K562 (cell line): ENCODE data around the gene PI4KA. TPM values are rescaled to one million over a fixed set of nuclear protein-coding genes. Genes with fewer than 3 reads are reported as not detected.

Experiments
- ARID3B ChIP-seq: fragments of 250-450 bp; sonication (Bioruptor Pico); IDR thresholded peaks from 2 replicates; pipeline ENCODE4 v1.4.0; 2020; ENCODE audit warnings: borderline replicate concordance
- CEBPB ChIP-seq: fragments of 450-650 bp; IDR thresholded peaks from 2 replicates; pipeline ENCODE4 v1.6.1; 2016; ENCODE audit warnings: missing genetic modification characterization, missing compliant biosample characterization
- CUX1 ChIP-seq: fragments of 200-800 bp; sonication (Bioruptor generic); IDR thresholded peaks from 2 replicates; pipeline ENCODE4 v1.6.1; 2016; ENCODE audit warnings: missing genetic modification characterization, missing compliant biosample characterization
- ELK3 ChIP-seq: fragments of 450-650 bp; formaldehyde crosslinking; IDR thresholded peaks from 2 replicates; pipeline ENCODE4 v1.4.0; 2020; ENCODE audit warnings: mild to moderate bottlenecking
- ID3 ChIP-seq, 2 experiments: fragments of 250-450 bp in 1 of 2; fragments of 450-650 bp in 1 of 2; sonication (Bioruptor Pico) in 1 of 2; IDR thresholded peaks; 2 replicates each; pipeline versions ENCODE4 v1.6.1 to v1.8.0; 2016 to 2021; ENCODE audit warnings: mild to moderate bottlenecking in 2 of 2, moderate library complexity in 2 of 2, missing compliant biosample characterization in 1 of 2, missing genetic modification characterization in 1 of 2
- MCM7 ChIP-seq, 2 experiments: fragments of 450-650 bp; IDR thresholded peaks; 2 replicates each; pipeline ENCODE4 v1.6.1; 2016 to 2018
- PKNOX1 ChIP-seq: fragments of 450-650 bp; IDR thresholded peaks from 2 replicates; pipeline ENCODE4 v1.6.1; 2016
- POLR2A ChIP-seq: fragments of 450-650 bp; conservative IDR thresholded peaks from 2 replicates; pipeline ENCODE4 v1.6.1; 2016
- PREB ChIP-seq: sonication (generic); formaldehyde crosslinking; IDR thresholded peaks from 2 replicates; pipeline ENCODE4 v1.8.1; 2023; ENCODE audit warnings: mild to moderate bottlenecking, missing genetic modification reagents
- PURB ChIP-seq: sonication (generic); formaldehyde crosslinking; IDR thresholded peaks from 2 replicates; pipeline ENCODE4 v1.9.0; 2021; ENCODE audit warnings: low read depth, mild to moderate bottlenecking, missing genetic modification reagents
- SMARCE1 ChIP-seq: fragments of 450-650 bp; IDR thresholded peaks from 2 replicates; pipeline ENCODE4 v1.7.1; 2016; ENCODE audit warnings: mild to moderate bottlenecking
- TFAM ChIP-seq: fragments of 250-450 bp; sonication (Bioruptor Pico); conservative IDR thresholded peaks from 2 replicates; pipeline ENCODE4 v1.5.0; 2021; ENCODE audit warnings: mild to moderate bottlenecking, moderate library complexity
- TRIM28 ChIP-seq: fragments of 450-650 bp; IDR thresholded peaks from 2 replicates; pipeline ENCODE4 v1.6.1; 2017
- ZNF121 ChIP-seq: sonication (generic); formaldehyde crosslinking; conservative IDR thresholded peaks from 2 replicates; pipeline ENCODE4 v1.8.0; 2022; ENCODE audit warnings: missing genetic modification reagents
- polyA plus RNA-seq, 8 experiments: library from polyadenylated mRNA; depleted of rRNA in 4 of 8; stranded (reverse) in 5 of 8; unstranded in 3 of 8; fragments of >200 nt; fragmentation: Nextera tagmentation in 2 of 8; fragmentation: Illumina TruSeq in 1 of 8; extraction: Ambion mirVana in 2 of 8; extraction: Trizol in 1 of 8; gene quantifications; 2 replicates each; pipeline versions ENCODE4 v1.2.1 to v1.2.3, GENCODE V29; 2011 to 2014; ENCODE audit warnings: inconsistent platforms in 1 of 8, missing spikeins in 1 of 8
- total RNA-seq, 7 experiments: library from RNA; depleted of rRNA in 6 of 7; stranded (reverse); fragments of >200 nt in 6 of 7; fragmentation: Illumina TruSeq in 2 of 7; extraction: Trizol in 2 of 7; gene quantifications; 2 replicates each; pipeline versions ENCODE4 v1.2.1 to v1.2.3, GENCODE V29; 2011 to 2021; ENCODE audit warnings: low replicate concordance in 1 of 7

PI4KA gene
- total and polyA plus RNA-seq, 9 of the 15 experiments (the other 6 are each of a cell fraction or from before 2014, with no cell fraction given) = 7.3 to 187 (median 84.7) TPM

- TF ChIP-seq CUX1 (CRISPR knock-in tag) (peak; percentile 76; the same call in 1 of the 2 replicates), PREB (CRISPR knock-in tag) (no peak), ZNF121 (CRISPR knock-in tag) (no peak), SMARCE1 (peak; percentile 93), PKNOX1 (peak; percentile 51), ID3 (CRISPR knock-in tag; IDR thresholded peaks at IDR 0.05) (no peak), ID3 (tag; IDR thresholded peaks at IDR 0.05) (peak; percentile 97), TRIM28 (peak; percentile 96; the same call in 1 of the 2 replicates), ARID3B (CRISPR knock-in tag) (no peak; the same call in none of the 2 replicates), PURB (CRISPR knock-in tag) (no peak), MCM7 (IDR thresholded peaks at IDR 0.05) (no peak), TFAM (no peak), ELK3 (CRISPR knock-in tag) (no peak), POLR2A (no peak; the same call in 1 of the 2 replicates), CEBPB (tag) (peak; percentile 70)
Observed at GRCh38 chr22:20885557-20886323, 27.1 kb upstream of the PI4KA start (continued).
